COLO668 (cell line): ENCODE results near the gene GRWD1.

Experiments
- DNase-seq: peaks from one replicate; lab custom pipeline; 2025; ENCODE audit not compliant: unreplicated experiment; lab: John Stamatoyannopoulos, UW

GRWD1 gene

DNA sequence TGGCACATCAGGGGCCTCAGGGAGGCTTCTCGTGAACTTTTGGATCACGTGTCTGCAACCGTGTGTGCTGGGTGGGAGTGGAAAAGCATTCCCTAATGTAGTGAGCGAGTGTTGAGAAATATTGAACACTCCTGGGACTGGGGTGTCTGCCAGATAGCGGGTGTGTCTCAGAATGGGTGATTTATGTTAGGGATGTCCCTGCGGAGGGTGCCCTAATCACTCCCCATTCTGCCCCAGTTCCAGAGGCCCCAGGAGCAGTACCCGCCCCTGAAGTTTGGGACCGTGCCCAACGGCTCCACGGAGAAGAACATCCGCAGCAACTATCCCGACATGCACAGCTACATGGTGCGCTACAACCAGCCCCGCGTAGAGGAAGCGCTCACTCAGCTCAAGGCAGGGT is 24.2 kb upstream of the GRWD1 start:
- DNase-seq: no peak

- no peak for DNase-seq
Observed at GRCh38 chr19:48424694-48425219, 21.0 kb upstream of the GRWD1 start.

GRCh38 chr19:48428670-48429069 is 17.1 kb upstream of the GRWD1 start:
- no peak for DNase-seq

DNA sequence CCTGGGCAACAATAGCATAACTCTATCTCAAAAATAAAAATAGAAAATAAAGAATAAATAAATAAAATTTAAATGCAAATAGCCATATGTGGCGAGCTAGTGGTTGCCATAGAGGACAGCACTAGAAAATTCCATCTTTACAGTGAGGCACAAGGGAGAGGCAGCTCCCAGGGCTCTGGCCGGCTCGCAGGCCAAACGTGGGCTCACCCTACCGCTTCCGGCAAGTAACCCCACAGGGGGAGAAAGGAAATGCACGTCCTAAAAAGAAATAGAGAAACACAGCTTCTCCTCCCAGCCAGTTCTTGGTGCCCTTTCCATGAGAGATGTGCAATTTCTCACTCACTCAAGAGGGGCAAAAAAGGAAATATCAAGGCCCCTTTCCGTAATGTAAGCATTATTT is 12.4 kb upstream of the GRWD1 start:
- no peak for DNase-seq

GRCh38 chr19:48436586-48436985 is 9.2 kb upstream of the GRWD1 start:
- DNase-seq: no peak

GRCh38 chr19:48441360-48442050 is 4.3 kb upstream of the GRWD1 start:
- DNase-seq: no peak

- DNase-seq: no peak
Observed at GRCh38 chr19:48442116-48443035, 3.4 kb upstream of the GRWD1 start.

- peak; percentile 47 for DNase-seq
Observed at GRCh38 chr19:48443256-48443655, 2.5 kb upstream of the GRWD1 start.

DNA sequence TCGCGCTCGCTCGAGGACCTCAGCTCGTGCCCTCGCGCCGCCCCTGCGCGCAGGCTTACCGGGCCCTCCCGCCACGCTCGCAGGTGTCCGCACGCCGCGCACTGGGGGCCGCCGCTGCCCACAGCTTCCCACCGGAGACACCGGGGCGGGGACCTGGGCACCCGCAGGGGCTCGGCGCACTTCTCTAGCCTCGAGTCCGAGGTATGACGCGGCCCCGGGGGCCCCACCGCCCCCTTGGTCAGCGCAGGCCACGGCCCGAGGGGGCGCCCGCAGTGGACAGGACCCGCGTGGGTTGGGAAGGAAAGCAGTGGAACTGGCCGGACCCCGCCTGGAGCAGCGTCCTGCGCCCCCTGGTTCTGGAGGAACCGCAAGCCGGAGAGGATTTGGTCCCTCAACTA is 2.1 kb upstream of the GRWD1 start:
- DNase-seq: peak; percentile 32

GRCh38 chr19:48444129-48444935 is 1.5 kb upstream of the GRWD1 start:
- DNase-seq: peak; percentile 12

- no peak for DNase-seq
Observed at GRCh38 chr19:48444936-48445200, 915 bp upstream of the GRWD1 start.

GRCh38 chr19:48445256-48445605 is 552 bp upstream of the GRWD1 start:
- peak; percentile 52 for DNase-seq

GRCh38 chr19:48446579-48446978 is 796 bp downstream of the GRWD1 start:
- no peak for DNase-seq

- DNase-seq: no peak
Observed at GRCh38 chr19:48448563-48448962, 2.8 kb downstream of the GRWD1 start.

- DNase-seq: no peak
Observed at GRCh38 chr19:48450441-48450840, 4.7 kb downstream of the GRWD1 start.

DNA sequence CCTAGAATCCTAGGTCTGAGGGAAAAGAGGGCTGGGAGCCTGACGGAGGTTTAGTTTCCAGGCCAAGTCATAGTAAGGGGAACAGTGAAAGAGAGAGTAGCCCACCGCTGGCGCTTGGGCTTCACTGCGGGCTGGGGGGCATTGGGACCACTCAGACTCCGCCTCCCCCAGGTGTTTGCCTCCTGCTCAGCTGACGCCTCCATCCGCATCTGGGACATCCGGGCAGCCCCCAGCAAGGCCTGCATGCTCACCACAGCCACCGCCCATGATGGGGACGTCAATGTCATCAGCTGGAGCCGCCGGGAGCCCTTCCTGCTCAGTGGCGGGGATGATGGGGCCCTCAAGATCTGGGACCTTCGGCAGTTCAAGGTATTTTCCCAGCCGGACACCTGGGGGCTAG is 5.1 kb downstream of the GRWD1 start:
- DNase-seq: no peak

- no peak for DNase-seq
Observed at GRCh38 chr19:48451624-48452023, 5.8 kb downstream of the GRWD1 start.

- DNase-seq: no peak
Observed at GRCh38 chr19:48452289-48453190, 6.8 kb downstream of the GRWD1 start.

DNA sequence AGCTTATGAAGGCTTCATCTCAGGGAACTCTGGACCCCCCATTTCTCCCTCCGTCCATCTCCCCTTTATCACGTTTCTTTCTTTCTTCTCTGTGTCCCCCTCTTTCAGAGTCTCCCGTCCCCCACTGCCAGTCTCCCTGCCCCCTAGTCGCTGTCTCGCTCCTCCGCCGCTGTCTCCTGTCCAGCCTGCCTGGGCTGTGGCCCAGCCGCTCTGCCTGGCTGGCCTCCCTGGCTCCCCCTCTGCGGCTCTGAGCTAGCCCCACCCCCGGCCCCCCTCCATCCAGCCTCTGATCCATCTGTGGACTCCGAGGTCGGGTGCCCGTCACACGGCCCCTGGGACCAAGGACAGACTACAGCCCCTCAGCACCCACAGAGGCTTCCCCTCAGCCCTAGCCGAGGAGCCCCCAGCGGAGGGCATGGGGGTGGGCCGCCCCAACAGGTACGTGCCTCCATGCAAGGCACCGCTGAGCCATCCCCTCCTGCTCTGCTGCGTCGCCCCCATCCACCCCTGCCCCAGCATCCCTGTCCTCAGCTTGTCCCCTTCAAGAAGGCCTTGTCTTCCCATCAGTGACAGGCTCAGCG is 8.5 kb downstream of the GRWD1 start:
- DNase-seq: no peak

DNA sequence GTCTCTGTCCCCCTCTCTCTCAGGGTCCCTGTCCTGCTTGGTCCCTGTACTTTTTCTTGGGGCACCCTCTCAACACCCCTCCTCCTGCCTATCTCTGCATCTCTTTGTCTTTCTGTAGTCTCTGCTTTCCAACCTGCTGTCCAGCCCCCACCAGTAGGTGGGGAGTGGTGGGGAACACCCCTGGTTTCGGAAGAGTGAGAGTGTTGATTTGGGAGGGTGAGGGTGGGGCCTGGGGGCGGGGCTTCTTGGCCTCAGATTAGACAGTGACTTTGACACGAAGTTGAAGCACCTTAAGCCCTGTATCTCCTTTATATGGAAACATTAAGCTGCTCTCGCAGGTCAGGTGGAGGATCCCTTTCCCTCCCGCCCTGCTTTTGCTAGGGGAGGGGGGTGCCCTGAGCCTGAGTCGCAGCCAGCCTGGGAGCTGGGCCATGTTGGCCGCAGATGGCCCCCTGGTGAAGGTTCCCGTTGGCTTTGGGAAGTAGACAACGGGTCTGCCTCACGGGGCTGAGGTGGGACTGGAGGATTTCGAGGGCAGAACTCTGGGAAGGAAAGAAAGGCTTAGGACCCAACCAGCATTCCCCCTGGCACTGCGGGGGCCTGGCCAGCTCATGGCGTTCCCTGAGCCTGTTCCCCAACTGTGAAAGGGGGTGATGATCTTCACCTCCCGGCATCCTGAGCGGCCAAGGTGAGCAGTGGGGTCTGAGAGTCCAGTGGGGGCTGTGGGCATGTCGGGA is 9.6 kb downstream of the GRWD1 start, which contains the start of gene KCNJ14:
Gene KCNJ14 (plus strand): TSS at position 404 of the 737 bp plus-strand sequence. CDS start 6,151 bp downstream, outside the sequence.
- DNase-seq: no peak
